Hematopoietic multipotent progenitor cell treated with erythropoietin and hydrocortisone succinate and interleukin-3 and kit ligand, for 6 days (in vitro differentiated cells): ENCODE data around the gene URI1.
"Not testable (repeated sequence)": the region's sequence is repeated elsewhere in the genome, so short reads cannot be mapped to it uniquely, and the experiment has no call there.

ENCODE experiments used
- DNase-seq: peaks from one replicate; pipeline ENCODE4 v3.0.0-alpha.2; 2015

The URI1 gene

GRCh38 chr19:29942404-29943261, 594 bp downstream of the URI1 start:
- peak; percentile 78 for DNase-seq

GRCh38 chr19:29943615-29944014, 1.6 kb downstream of the URI1 start:
- no peak for DNase-seq

- DNase-seq: no peak
Measured at GRCh38 chr19:29944390-29945012, 2.5 kb downstream of the URI1 start.

GRCh38 chr19:29945017-29945416, 3.0 kb downstream of the URI1 start:
- DNase-seq: no peak

- DNase-seq: no peak
Measured at GRCh38 chr19:29945433-29945832, 3.4 kb downstream of the URI1 start.

- no peak for DNase-seq
Measured at GRCh38 chr19:29946645-29947044, 4.6 kb downstream of the URI1 start.

GRCh38 chr19:29947871-29948270, 5.8 kb downstream of the URI1 start:
- no peak for DNase-seq

GRCh38 chr19:29948759-29949470, 6.9 kb downstream of the URI1 start:
- DNase-seq: not testable (repeated sequence)

- DNase-seq: no peak
Measured at GRCh38 chr19:29952177-29952576, 10.1 kb downstream of the URI1 start.

- no peak for DNase-seq
Measured at GRCh38 chr19:29952646-29953045, 10.6 kb downstream of the URI1 start.

GRCh38 chr19:29953352-29954247, 11.6 kb downstream of the URI1 start:
- no peak for DNase-seq

GRCh38 chr19:29956855-29957254, 14.8 kb downstream of the URI1 start:
- DNase-seq: no peak

- no peak for DNase-seq
Measured at GRCh38 chr19:29961311-29961710, 19.3 kb downstream of the URI1 start.

GRCh38 chr19:29962793-29963192, 20.8 kb downstream of the URI1 start:
- no peak for DNase-seq

- DNase-seq: no peak
Measured at GRCh38 chr19:29963576-29963975, 21.5 kb downstream of the URI1 start.

- no peak for DNase-seq
Measured at GRCh38 chr19:29964171-29964570, 22.1 kb downstream of the URI1 start.

GRCh38 chr19:29965492-29965891, 23.5 kb downstream of the URI1 start:
- no peak for DNase-seq

- DNase-seq: peak; percentile 30
Measured at GRCh38 chr19:29966142-29966541, 24.1 kb downstream of the URI1 start.

GRCh38 chr19:29966588-29967249, 24.7 kb downstream of the URI1 start:
- DNase-seq: peak; percentile 72

- peak; percentile 95 for DNase-seq
Measured at GRCh38 chr19:29967623-29968022, 25.6 kb downstream of the URI1 start.

GRCh38 chr19:29969891-29970290, 27.9 kb downstream of the URI1 start:
- no peak for DNase-seq

- DNase-seq: no peak
Measured at GRCh38 chr19:29971002-29971401, 29.0 kb downstream of the URI1 start.
